PFSK-1 (cell line): ENCODE measurements around the gene FGF14.

Experiments
- POLR2AphosphoS5 ChIP-seq: IDR thresholded peaks from 2 replicates; pipeline ENCODE4 v1.6.1; 2012; ENCODE audit warnings: low read depth, mild to moderate bottlenecking, control low read depth, low read length, moderate library complexity
- REST ChIP-seq, 2 experiments: IDR thresholded peaks; 2 replicates each; pipeline versions ENCODE4 v1.6.1 to v1.8.0; 2011 to 2012; ENCODE audit warnings: low read depth in 2 of 2, low read length in 2 of 2, control low read depth in 1 of 2, inconsistent platforms in 1 of 2, mild to moderate bottlenecking in 1 of 2, moderate library complexity in 1 of 2; ENCODE audit not compliant: insufficient read depth in 1 of 2
- SIN3A ChIP-seq: IDR thresholded peaks from 2 replicates; pipeline ENCODE4 v1.6.1; 2012; ENCODE audit warnings: mild to moderate bottlenecking, low read length, moderate library complexity, borderline replicate concordance; ENCODE audit not compliant: insufficient read depth
- TAF1 ChIP-seq: IDR thresholded peaks from 2 replicates; pipeline ENCODE4 v1.6.1; 2012; ENCODE audit warnings: low read length, control low read depth, borderline replicate concordance; ENCODE audit not compliant: insufficient read depth

GRCh38 chr13:102089722-102090121 is 312.1 kb downstream of the FGF14 start:
- TF ChIP-seq REST (IDR thresholded peaks at IDR 0.05; ENCODE audit: insufficient read depth in 1 of 2, low read depth in 2 of 2, low read length in 2 of 2) (no peak), TAF1 (no peak), SIN3A (no peak), POLR2AphosphoS5 (no peak)
